ENCODE data around the gene AMTN.

AMTN gene

GRCh38 chr4:70564033-70564432 is 45.7 kb downstream of the AMTN start:
- DNase-seq, result peak; percentile 56

GRCh38 chr4:70570796-70571195 is 52.4 kb downstream of the AMTN start:
- no peak for DNase-seq

DNA sequence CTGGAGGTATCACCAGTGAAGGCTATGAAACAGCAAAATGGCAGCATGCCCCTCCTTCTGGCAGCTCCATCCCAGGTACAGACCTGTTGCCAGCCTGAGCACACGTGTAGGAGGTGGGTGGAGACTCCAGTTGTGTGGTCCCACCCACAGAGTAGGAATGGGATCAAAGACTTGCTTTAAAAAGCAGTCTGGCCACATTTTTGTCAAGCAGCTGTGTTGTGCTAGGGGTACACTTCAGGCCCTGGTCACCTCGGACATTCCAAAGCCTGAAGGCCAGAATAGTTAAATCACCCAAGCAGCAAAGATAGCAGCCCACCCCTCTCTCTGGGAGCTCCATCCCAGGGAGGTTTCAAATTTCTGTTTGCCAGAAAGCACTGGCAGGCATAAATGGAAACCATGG is 53.4 kb downstream of the AMTN start:
- no peak for DNase-seq

DNA sequence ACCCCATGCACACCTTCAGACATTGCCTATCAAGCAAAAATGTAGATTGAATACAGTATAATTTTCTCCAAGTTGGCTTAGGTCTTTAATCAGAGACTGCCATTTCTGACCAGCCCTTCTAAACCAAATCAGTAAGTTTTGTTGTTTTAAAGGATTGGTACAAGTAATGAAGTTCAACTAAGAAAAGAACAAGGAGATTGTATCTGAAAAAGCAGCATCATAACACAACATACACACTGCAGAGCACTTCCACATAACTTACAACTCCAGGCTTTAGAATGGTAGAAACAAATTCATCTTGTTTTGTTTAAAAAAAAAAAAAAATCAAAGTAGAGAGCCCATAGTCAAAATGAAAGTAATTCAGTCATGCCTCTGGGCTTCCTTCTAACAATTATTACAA is 57.6 kb downstream of the AMTN start:
- DNase-seq, result no peak

DNA sequence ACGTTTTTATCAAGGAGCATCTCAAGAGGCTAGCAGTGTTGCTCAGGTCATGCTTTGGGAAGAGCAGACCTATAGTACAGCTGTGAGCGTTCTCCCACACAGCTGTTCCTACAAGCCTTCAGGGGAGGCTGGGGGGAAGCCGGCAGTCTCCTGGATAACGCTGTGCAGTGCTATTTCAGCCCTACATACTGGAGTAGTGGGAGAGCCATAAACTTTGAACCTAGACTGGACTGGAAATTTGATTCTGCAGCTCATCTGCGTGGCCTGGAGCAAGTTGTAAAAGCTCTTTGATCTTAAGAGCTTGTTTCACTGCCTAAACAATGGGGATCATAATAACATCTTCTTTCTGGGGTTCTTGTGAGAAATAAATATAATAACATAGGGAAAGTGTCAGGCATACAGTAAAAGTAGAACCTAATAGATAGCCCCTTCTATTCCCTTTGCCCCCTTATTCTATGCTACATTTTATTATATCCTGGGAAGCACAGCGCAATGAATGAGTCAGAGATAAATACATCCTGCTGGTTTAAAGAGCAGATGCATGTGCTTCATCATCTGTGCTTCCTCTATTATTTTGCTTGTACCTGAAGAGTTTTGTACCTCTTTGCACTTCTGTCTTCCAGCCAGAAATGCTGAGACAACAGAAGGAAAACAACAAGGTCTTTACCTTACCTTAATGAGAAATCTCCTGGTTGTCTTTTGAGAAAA is 59.0 kb downstream of the AMTN start:
- no peak for DNase-seq

- no peak for DNase-seq
These were observed 63.6 kb downstream of the AMTN start for GRCh38 chr4:70581980-70582379.

All from NCI-H69 (cell line).